NCI-H2227 treated with DMSO at 0.1 percent for 48 hours (cell line): ENCODE measurements around the gene GSKIP.
"Not testable (repeated sequence)": the region's sequence is repeated elsewhere in the genome, so short reads cannot be mapped to it uniquely, and the experiment has no call there.

Source experiments
- DNase-seq: peaks from one replicate; lab custom pipeline; 2025; lab: John Stamatoyannopoulos, UW

The GSKIP gene, protein sequence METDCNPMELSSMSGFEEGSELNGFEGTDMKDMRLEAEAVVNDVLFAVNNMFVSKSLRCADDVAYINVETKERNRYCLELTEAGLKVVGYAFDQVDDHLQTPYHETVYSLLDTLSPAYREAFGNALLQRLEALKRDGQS

GRCh38 chr14:96362965-96363750 is at the start of gene GSKIP, which contains the start of gene ATG2B:
Gene GSKIP (plus strand): TSS chr14:96363526. CDS start chr14:96382248, 18,722 bp downstream.
Gene ATG2B (minus strand): TSS chr14:96363341. CDS start chr14:96362976, 365 bp downstream.
- DNase-seq = peak; percentile 83

DNA sequence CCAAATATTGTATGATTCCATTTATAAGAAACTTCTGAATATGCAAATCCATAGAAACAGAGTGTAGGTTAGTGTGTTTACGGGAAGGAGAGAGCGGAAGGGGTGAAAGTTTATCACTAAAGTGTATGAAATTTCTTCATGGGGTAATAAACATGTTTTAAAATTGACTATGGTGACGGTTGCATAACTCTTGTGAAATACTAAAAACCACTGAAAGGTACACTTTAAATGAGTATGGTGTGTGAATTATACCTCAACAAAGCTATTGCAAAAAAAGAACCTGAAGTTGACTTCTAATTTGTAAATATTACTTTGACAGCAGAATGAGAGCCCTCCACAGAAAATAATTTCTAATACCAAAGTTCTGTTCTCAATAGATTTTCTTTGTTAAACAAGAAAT is 47.2 kb upstream of the GSKIP start:
- no peak for DNase-seq

DNA sequence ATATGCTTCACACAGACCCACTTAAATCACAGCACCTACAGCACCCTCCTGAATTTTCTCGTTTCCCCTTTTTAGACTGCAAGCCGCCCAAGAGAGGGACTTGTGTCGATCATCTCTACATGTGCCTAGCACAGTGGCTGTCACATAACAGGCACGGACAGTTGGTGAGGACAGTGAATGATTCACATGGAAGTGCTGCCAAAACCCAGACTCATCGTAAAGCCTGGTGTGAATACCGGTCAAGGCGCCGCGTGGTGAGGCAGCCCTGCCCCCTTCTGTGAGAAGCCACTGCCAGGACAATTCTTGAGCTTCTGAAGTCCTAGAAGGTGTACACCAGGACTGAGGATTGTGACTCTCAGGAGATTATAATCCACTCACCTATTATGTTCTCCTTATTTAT is 44.5 kb upstream of the GSKIP start:
- no peak for DNase-seq

GRCh38 chr14:96320605-96321004 is 42.7 kb upstream of the GSKIP start:
- no peak for DNase-seq

DNA sequence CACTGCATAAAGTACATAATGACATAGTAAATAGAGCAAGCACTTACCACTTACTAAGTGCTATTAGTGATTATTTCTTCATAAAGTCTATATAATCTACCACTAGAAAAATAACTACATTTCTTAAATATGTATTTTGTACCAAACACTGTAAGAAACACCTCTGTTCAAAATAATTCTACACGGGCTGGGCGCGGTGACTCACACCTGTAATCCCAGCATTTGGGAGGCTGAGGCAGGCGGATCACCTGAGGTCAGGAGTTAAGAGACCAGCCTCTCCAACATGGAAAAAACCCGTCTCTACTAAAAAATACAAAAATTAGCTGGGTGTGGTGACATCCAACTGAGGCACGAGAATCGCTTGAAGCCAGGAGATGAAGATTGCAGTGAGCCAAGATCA is 39.1 kb upstream of the GSKIP start:
- DNase-seq = no peak

GRCh38 chr14:96338551-96338950 is 24.8 kb upstream of the GSKIP start:
- DNase-seq = no peak

DNA sequence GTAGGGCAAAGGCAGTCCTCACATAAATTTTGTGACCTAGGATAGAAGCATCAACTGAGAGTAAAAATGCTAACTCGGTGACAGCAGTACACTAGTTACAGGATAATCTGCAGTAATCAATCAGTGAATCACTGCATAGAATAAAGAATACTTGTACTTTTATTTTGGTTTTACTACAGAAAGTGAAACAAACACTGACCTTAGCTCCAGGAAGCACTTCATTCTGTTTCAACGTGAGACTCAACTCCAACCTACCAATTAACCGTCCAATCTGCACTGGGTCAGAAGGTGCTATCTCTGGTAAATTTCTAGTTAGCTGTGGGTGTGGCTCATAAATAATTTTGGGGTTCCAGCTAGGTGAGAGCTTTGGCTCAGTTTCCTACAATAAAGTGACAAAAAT is 22.0 kb upstream of the GSKIP start:
- no peak for DNase-seq

- no peak for DNase-seq
Observed at GRCh38 chr14:96345669-96346068, 17.7 kb upstream of the GSKIP start.

DNA sequence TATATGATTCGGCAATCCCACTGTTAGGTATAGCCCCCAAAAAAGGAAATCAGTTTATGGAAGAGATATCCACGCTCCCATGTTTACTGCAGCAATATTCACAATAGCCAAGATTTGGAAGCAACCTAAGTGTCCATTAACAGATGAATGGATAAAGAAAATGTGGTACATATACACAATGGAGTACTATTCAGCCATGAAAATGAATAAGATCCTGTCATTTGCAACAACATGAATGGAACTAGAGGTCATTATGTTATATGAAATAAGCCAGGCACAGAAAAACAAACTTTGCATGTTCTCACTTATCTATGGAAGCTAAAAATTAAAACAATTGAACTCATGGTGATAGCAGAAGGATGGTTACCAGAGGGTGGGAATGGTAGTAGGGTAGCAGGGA is 15.4 kb upstream of the GSKIP start:
- DNase-seq = not testable (repeated sequence)

GRCh38 chr14:96349286-96350075 is 13.8 kb upstream of the GSKIP start:
- no peak for DNase-seq

- DNase-seq = no peak
Observed at GRCh38 chr14:96351986-96352385, 11.3 kb upstream of the GSKIP start.

DNA sequence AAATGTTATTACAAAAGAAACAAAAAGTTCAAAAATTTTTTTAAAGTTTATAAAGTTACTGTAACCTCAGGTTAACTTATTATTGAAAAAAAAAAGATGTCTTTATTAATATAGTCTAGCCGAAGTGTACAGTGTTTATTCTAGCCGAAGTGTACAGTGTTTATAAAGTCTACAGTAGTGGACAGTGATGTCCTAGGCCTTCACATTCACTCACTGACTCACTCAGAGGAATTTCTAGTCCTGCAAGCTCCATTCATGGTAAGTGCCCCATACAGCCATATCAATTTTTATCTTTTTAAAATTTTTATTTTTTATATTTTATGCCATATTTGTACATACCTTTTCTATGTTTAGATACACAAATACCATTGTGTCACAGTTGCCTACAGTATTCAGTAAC is 10.6 kb upstream of the GSKIP start:
- no peak for DNase-seq

- DNase-seq = no peak
Observed at GRCh38 chr14:96354246-96354645, 9.1 kb upstream of the GSKIP start.

DNA sequence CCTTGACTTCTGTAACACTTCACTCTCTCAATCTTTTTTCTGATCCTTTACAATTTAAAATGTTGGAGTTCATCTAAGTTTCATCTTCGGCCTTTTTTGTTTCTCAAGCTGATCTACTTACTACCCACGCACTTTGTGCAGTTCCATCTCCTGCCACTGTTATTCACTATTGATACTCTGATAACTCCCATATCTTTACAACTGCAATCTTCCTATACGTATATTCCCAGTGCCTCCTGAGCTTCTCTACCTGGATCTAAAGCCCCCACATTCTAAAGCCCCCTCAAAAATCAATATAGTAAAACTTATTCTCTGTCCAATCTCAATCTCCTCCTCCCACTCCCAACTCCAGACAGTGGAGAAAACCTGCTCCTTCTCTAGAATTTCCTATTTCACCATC is 6.1 kb upstream of the GSKIP start:
- no peak for DNase-seq

- DNase-seq = no peak
Observed at GRCh38 chr14:96359959-96360358, 3.4 kb upstream of the GSKIP start.

GRCh38 chr14:96362071-96362964 is 1.0 kb upstream of the GSKIP start:
- DNase-seq = peak; percentile 20

- peak; percentile 26 for DNase-seq
Observed at GRCh38 chr14:96363751-96364336, 518 bp downstream of the GSKIP start.

DNA sequence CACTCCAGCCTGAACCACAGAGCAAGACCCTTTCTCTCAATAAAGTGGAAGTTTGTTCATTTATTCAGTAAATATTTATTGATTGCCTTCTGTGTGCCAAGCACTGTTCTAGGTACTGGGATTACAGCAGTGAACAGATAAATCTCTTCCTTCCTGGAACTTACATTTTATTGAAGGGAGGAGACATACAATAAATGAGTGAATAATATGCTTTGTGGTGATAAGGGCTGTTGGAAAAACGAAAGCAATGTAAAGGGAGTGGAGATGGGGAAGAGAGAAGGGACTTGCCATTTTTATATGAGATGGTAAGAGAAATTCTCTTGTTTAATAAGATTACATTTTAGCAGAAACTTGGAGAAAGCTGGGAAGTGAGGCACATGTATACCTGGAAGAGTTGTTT is 1.6 kb downstream of the GSKIP start:
- no peak for DNase-seq

DNA sequence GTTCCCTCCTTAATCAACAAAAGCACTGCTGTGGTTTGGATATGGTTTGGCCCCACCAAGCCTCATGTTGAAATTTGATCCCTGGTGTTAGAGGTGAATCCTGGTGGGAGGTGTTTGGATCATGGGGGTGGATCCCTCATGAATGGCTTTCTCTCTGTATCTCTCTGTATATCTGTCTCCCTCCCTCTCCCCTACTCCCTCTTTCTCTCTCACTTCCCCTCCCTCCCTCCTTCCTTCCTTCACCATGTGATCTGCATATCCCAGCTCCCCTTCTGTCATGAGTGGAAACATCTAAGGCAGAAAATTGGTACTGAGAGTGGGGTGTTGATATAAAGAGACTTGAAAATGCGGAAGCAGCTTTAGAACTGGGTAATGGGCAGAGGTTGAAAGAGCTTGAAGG is 5.2 kb downstream of the GSKIP start:
- DNase-seq = no peak

DNA sequence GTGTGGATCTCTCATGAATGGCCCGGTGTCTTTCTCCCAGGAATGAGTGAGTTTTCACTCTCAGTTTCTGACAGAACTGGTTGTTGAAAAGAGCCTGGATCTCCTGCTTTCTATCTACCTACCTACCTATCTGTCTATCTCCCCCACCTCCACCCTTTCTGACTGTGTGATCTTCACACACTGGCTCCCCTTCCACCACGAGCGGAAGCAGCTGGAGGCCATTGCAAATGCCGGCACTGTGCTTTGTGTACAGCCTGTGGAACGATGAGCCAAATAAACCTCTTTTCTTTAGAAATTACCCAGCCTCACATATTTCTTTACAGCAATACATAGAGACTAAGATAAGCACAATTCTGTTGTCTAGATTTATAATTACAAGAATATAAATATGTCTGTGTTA is 7.2 kb downstream of the GSKIP start:
- no peak for DNase-seq

- DNase-seq = no peak
Observed at GRCh38 chr14:96373538-96373937, 10.2 kb downstream of the GSKIP start.

DNA sequence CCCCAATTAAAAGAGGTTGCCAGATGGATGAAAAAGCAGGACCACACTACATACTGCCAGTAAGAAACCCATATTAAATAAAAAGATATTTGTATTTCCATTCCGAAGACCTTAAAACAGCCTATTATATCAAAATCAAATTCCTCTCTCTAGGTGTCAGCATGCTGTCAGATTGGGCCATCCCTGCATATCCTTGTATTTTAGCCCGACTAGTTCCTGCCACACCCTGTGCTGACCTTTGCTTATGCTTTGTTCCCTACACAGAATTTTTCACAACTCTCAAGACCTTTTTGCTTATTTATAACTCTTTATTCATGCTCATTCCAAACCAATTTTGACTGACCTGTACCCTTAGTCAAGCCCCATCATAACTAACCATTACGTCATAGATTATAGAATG is 12.8 kb downstream of the GSKIP start:
- DNase-seq = no peak
